ENCODE data around the gene FFAR1. TPM values are rescaled to one million over a fixed set of nuclear protein-coding genes. Genes with fewer than 3 reads are reported as not detected.

Gene FFAR1
- polyA plus RNA-seq, 1 of the 3 experiments (the other 2 are of a cell fraction), result not detected

DNA sequence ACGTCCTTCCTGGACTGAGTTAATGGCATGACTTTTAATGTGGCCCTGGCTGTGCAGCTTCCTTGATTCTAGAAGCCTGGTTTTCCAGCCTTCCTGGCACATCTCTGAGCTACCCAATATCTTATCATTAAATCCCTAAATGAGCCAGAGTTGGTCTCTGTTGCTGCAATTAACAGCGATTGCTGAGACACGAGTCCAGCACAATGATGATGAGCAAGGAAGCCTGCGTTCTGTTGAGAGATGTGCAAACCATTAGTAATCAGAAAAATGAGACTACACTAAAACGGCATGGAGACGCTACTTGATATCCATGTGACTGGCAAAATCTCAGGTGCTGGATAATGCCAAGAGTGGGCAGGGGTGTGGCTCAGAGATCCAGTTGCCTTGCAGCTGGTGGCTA lies 49.4 kb downstream of the FFAR1 start:
- Histone ChIP-seq H3K9ac (no peak overlapping the region), H3K27ac (ENCODE audit: low read depth in 2 of 2, low read length in 1 of 2) (no peak overlapping the region), H3K36me3 (replicated peaks in 1 of 2; ENCODE audit: control insufficient read depth in 1 of 2, insufficient read depth in 2 of 2, low read length in 1 of 2) (no peaks in the 10 kb centered on the region), H3K4me2 (no peak overlapping the region), H4K20me1 (ENCODE audit: insufficient read depth) (no peaks in the 10 kb centered on the region), H3F3A (replicated peaks; ENCODE audit: insufficient read depth) (no peaks in the 10 kb centered on the region), H3K4me3 (ENCODE audit: low read depth in 2 of 2, low read length in 1 of 2) (no peak overlapping the region), H3K9me3 (no peaks in the 10 kb centered on the region), H3K79me2 (ENCODE audit: insufficient read depth) (no peaks in the 10 kb centered on the region), H3K9me2 (no peaks in the 10 kb centered on the region), H3K27me3 (ENCODE audit: insufficient read depth) (peaks cover 22% of the 10 kb centered on the region), H2AFZ (ENCODE audit: low read depth) (no peak overlapping the region), H3K4me1 (ENCODE audit: control insufficient read depth in 1 of 2, insufficient read depth in 2 of 2, low read depth in 1 of 2, low read length in 1 of 2) (no peaks in the 10 kb centered on the region; a peak in 1 of 4 replicates)
- no peak for DNase-seq
- ChIA-PET CTCF (interaction anchor here (1.0 to 2.5 kb wide), 2 partner anchors 10 to 44 kb away, joined by 3 to 9 read pairs; no protein-coding TSS in a partner anchor), POLR2A (no interaction called here)
- WGBS (ENCODE audit: low lambda C conversion rate), result 39% methylated on average over 6 of the region's 6 CpGs
- TF ChIP-seq NFIC (IDR thresholded peaks at IDR 0.05; ENCODE audit: borderline replicate concordance) (no peak), RFX5 (IDR thresholded peaks at IDR 0.05; ENCODE audit: low read length) (no peak), YY1 (IDR thresholded peaks at IDR 0.05; ENCODE audit: low read depth) (no peak), SMC3 (IDR thresholded peaks at IDR 0.05; ENCODE audit: low read depth, low read length) (no peak), SIN3A (IDR thresholded peaks at IDR 0.05; ENCODE audit: borderline replicate concordance, low read depth, low read length) (no peak), POLR2AphosphoS5 (IDR thresholded peaks at IDR 0.05; ENCODE audit: low read depth, low read length) (no peak), NRF1 (IDR thresholded peaks at IDR 0.05; ENCODE audit: low read depth, low read length) (no peak), TCF12 (IDR thresholded peaks at IDR 0.05) (no peak)
- TF ChIP-seq, protein P1, sequence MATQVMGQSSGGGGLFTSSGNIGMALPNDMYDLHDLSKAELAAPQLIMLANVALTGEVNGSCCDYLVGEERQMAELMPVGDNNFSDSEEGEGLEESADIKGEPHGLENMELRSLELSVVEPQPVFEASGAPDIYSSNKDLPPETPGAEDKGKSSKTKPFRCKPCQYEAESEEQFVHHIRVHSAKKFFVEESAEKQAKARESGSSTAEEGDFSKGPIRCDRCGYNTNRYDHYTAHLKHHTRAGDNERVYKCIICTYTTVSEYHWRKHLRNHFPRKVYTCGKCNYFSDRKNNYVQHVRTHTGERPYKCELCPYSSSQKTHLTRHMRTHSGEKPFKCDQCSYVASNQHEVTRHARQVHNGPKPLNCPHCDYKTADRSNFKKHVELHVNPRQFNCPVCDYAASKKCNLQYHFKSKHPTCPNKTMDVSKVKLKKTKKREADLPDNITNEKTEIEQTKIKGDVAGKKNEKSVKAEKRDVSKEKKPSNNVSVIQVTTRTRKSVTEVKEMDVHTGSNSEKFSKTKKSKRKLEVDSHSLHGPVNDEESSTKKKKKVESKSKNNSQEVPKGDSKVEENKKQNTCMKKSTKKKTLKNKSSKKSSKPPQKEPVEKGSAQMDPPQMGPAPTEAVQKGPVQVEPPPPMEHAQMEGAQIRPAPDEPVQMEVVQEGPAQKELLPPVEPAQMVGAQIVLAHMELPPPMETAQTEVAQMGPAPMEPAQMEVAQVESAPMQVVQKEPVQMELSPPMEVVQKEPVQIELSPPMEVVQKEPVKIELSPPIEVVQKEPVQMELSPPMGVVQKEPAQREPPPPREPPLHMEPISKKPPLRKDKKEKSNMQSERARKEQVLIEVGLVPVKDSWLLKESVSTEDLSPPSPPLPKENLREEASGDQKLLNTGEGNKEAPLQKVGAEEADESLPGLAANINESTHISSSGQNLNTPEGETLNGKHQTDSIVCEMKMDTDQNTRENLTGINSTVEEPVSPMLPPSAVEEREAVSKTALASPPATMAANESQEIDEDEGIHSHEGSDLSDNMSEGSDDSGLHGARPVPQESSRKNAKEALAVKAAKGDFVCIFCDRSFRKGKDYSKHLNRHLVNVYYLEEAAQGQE (IDR thresholded peaks at IDR 0.05; ENCODE audit: low read depth, low read length), result no peak
- TF ChIP-seq, protein P2, sequence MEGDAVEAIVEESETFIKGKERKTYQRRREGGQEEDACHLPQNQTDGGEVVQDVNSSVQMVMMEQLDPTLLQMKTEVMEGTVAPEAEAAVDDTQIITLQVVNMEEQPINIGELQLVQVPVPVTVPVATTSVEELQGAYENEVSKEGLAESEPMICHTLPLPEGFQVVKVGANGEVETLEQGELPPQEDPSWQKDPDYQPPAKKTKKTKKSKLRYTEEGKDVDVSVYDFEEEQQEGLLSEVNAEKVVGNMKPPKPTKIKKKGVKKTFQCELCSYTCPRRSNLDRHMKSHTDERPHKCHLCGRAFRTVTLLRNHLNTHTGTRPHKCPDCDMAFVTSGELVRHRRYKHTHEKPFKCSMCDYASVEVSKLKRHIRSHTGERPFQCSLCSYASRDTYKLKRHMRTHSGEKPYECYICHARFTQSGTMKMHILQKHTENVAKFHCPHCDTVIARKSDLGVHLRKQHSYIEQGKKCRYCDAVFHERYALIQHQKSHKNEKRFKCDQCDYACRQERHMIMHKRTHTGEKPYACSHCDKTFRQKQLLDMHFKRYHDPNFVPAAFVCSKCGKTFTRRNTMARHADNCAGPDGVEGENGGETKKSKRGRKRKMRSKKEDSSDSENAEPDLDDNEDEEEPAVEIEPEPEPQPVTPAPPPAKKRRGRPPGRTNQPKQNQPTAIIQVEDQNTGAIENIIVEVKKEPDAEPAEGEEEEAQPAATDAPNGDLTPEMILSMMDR (IDR thresholded peaks at IDR 0.05), result no peak

Other genes starting within 250 kb of the FFAR1 start
- not detected in 2 replicates for gene FXYD3, start 232.1 kb upstream of the FFAR1 start, polyA plus RNA-seq (2012; rRNA removed)
- gene LGI4, start 212.8 kb upstream of the FFAR1 start, polyA plus RNA-seq (2012; rRNA removed), result 0.05 and 0.15 TPM in 2 replicates
- 0.12 TPM in 1 of 2 replicates, not detected in the other for gene FXYD1, start 209.1 kb upstream of the FFAR1 start, polyA plus RNA-seq (2012; rRNA removed)
- 0.10 and 0.44 TPM in 2 replicates for gene FXYD7, start 204.6 kb upstream of the FFAR1 start, polyA plus RNA-seq (2012; rRNA removed)
- 107 and 195 TPM in 2 replicates for gene FXYD5, start 193.2 kb upstream of the FFAR1 start, polyA plus RNA-seq (2012; rRNA removed)
- gene FAM187B, start 119.2 kb upstream of the FFAR1 start, polyA plus RNA-seq (2012; rRNA removed), result not detected in 2 replicates
- gene LSR, start 98.9 kb upstream of the FFAR1 start, polyA plus RNA-seq (2012; rRNA removed), result 0.50 and 0.62 TPM in 2 replicates
- 83.6 and 102 TPM in 2 replicates for gene USF2, start 78.9 kb upstream of the FFAR1 start, polyA plus RNA-seq (2012; rRNA removed)
- 0.13 TPM in 1 of 2 replicates, not detected in the other for gene HAMP, start 65.4 kb upstream of the FFAR1 start, polyA plus RNA-seq (2012; rRNA removed)
- not detected in 2 replicates for gene MAG, start 55.7 kb upstream of the FFAR1 start, polyA plus RNA-seq (2012; rRNA removed)
- 0.16 and 0.18 TPM in 2 replicates for gene CD22, start 18.7 kb upstream of the FFAR1 start, polyA plus RNA-seq (2012; rRNA removed)
- gene FFAR3, start 10.6 kb downstream of the FFAR1 start, polyA plus RNA-seq (2012; rRNA removed), result not detected in 2 replicates
- not detected in 2 replicates for gene GPR42, start 23.2 kb downstream of the FFAR1 start, polyA plus RNA-seq (2012; rRNA removed)
- gene FFAR2, start 100.4 kb downstream of the FFAR1 start, polyA plus RNA-seq (2012; rRNA removed), result not detected in 2 replicates
- not detected in 2 replicates for gene KRTDAP, start 142.6 kb downstream of the FFAR1 start, polyA plus RNA-seq (2012; rRNA removed)
- not detected in 2 replicates for gene DMKN, start 165.7 kb downstream of the FFAR1 start, polyA plus RNA-seq (2012; rRNA removed)
- 0.16 and 0.25 TPM in 2 replicates for gene SBSN, start 180.4 kb downstream of the FFAR1 start, polyA plus RNA-seq (2012; rRNA removed)
- not detected in 2 replicates for gene GAPDHS, start 185.6 kb downstream of the FFAR1 start, polyA plus RNA-seq (2012; rRNA removed)
- gene TMEM147, start 197.7 kb downstream of the FFAR1 start, polyA plus RNA-seq (2012; rRNA removed), result 201 and 202 TPM in 2 replicates
- not detected in 2 replicates for gene ATP4A, start 215.8 kb downstream of the FFAR1 start, polyA plus RNA-seq (2012; rRNA removed)
- gene PMIS2, start 238.3 kb downstream of the FFAR1 start, polyA plus RNA-seq (2012; rRNA removed), result not detected in 2 replicates

Measured in SK-N-SH (cell line).